ENCODE results near the gene MAP6.

GRCh38 chr11:75591966-75592365 lies 76.9 kb downstream of the MAP6 start:
- TF ChIP-seq POLR2A (IDR thresholded peaks at IDR 0.05; ENCODE audit: extremely low read depth, insufficient read length) (no peak), CTCF (IDR thresholded peaks at IDR 0.05; ENCODE audit: low read depth, low read length) (no peak), MAX (IDR thresholded peaks at IDR 0.05; ENCODE audit: low read depth, low read length) (no peak), MYC (IDR thresholded peaks at IDR 0.05; ENCODE audit: low read depth, low read length) (no peak)

Data from NB4 (cell line).